Left colon (tissue), 2 donors: ENCODE measurements around the gene ADRM1. TPM values are rescaled to one million over a fixed set of nuclear protein-coding genes. Genes with fewer than 3 reads are reported as not detected.

Experiments used
- ATAC-seq: fragments of 200-7000 bp; cut with Tn5 transposase; one replicate; pipeline ENCODE4 v1.9.1; 2020; ENCODE audit warnings: mild to moderate bottlenecking, moderate library complexity
- DNase-seq, 2 donors: peaks; one replicate each; pipeline ENCODE4 v3.0.0-alpha.2; 2020
- intact Hi-C, 2 donors: fragments of 100-400 bp; cut with DNase I in 1 of 2; cut with micrococcal nuclease in 1 of 2; formaldehyde crosslinking; loops; one replicate each; pipeline versions ENCODE4 v1.11.2 to v1.14.0; 2022; cut with DNase I, micrococcal nuclease
- total RNA-seq, 2 donors: library from RNA; stranded (reverse); fragmentation: NEBNext Ultra II Directional; extraction: Animal tissue kit (Norgen Biotek cat#: 25700); gene quantifications; one replicate each; pipeline ENCODE4 v1.2.1, GENCODE V29; 2021
- donor health status: DM: no; HTN: no; CAD: no.
- donor health status: DM: yes; HTN: yes; CAD: no.

Gene ADRM1
- total RNA-seq, 2 donors from 2014 or later: 67.2 to 73.1 TPM

GRCh38 chr20:62318400-62319345 lies 15.9 kb downstream of the ADRM1 start:
- ATAC-seq (peak; percentile 16), DNase-seq (no peak)
- intact Hi-C loops: no loop called here

- intact Hi-C loops: no loop called here
- ATAC-seq (no peak), DNase-seq (no peak)
Measured at GRCh38 chr20:62319346-62319909, 16.6 kb downstream of the ADRM1 start.

- intact Hi-C loops: no loop called here
- ATAC-seq (peak; percentile 11), DNase-seq (no peak)
Measured at GRCh38 chr20:62320581-62321354, 18.0 kb downstream of the ADRM1 start.

GRCh38 chr20:62321521-62321948 lies 18.7 kb downstream of the ADRM1 start:
- DNase-seq (no peak), ATAC-seq (peak; percentile 32)
- intact Hi-C loops: no loop called here

- ATAC-seq: no peak
- intact Hi-C loops: no loop called here
Measured at GRCh38 chr20:62321975-62322374, 19.2 kb downstream of the ADRM1 start.

GRCh38 chr20:62322492-62323041 lies 19.8 kb downstream of the ADRM1 start:
- intact Hi-C loops: no loop called here
- DNase-seq (no peak), ATAC-seq (no peak)

More at GRCh38 chr20:62321975-62322374, 19.2 kb downstream of the ADRM1 start:
- no peak for DNase-seq

GRCh38 chr20:62323146-62323979 lies 20.6 kb downstream of the ADRM1 start:
- DNase-seq: no peak
- ATAC-seq: no peak
- intact Hi-C loops: no loop called here

GRCh38 chr20:62323980-62324906 lies 21.4 kb downstream of the ADRM1 start:
- DNase-seq: no peak
- intact Hi-C loops: no loop called here
- ATAC-seq: no peak

GRCh38 chr20:62325172-62325905 lies 22.5 kb downstream of the ADRM1 start:
- ATAC-seq: no peak
- intact Hi-C loops: no loop called here
- no peak for DNase-seq

GRCh38 chr20:62326559-62326958 lies 23.8 kb downstream of the ADRM1 start:
- ATAC-seq (no peak), DNase-seq (no peak)
- intact Hi-C loops: no loop called here

GRCh38 chr20:62326959-62327725 lies 24.3 kb downstream of the ADRM1 start:
- no peak for DNase-seq
- no peak for ATAC-seq
- intact Hi-C loops: no loop called here

- no peak for ATAC-seq
- intact Hi-C loops: no loop called here
- no peak for DNase-seq
Measured at GRCh38 chr20:62327726-62328495, 25.1 kb downstream of the ADRM1 start.

- no peak for ATAC-seq
- no peak for DNase-seq
- intact Hi-C loops: no loop called here
Measured at GRCh38 chr20:62328684-62329388, 26.0 kb downstream of the ADRM1 start.
